ENCODE data around the gene CLMP.
A peak's percentile ranks its signal among the peaks of the same experiment; 100 is the strongest.

CLMP gene

DNA sequence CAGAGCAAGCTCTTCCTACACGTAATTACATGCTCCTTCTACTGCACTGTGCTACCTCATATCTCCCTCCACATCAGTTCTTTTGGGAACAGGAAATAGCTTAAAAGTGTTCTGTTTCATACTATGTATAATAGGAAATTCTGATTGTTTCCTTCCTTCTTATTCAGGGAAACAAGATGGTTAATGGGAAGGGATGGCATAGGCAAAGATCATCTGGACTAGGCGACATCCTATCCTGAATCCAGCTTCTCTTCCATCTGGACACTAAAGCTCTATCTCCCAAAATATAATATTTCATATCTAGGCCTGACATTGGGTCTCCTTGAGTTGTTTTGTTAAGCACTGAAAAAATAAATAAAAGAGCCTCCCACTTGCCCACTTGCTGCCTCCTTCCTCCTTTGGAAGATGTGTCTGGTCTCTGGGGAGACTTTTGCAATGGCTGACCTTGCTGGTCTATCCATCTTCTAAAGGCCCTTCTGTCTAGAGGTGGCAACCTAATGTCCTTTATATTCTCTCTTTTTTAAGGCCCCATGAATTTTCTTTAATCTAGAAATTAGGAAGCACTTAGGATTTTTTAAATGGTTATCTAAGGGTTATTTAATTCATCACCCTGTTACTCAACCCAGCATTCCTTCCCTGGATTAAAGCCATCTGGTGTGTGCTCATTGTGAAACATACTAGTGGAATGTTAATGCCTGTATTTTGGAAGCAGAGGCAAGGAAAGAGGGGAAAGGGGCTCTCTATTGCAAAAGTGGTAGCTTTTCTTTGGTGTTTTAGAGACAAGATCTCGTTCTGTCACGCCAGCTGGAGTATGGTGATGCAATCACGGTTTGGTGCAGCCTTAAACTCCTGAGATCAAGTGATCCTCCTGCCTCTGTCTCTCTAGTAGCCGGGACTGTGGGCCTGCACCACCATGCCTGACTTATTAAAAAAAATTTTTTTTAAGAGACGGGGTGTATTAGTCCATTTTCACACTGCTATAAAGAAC is 20.6 kb downstream of the CLMP start (continued):
- TF ChIP-seq, protein P1, sequence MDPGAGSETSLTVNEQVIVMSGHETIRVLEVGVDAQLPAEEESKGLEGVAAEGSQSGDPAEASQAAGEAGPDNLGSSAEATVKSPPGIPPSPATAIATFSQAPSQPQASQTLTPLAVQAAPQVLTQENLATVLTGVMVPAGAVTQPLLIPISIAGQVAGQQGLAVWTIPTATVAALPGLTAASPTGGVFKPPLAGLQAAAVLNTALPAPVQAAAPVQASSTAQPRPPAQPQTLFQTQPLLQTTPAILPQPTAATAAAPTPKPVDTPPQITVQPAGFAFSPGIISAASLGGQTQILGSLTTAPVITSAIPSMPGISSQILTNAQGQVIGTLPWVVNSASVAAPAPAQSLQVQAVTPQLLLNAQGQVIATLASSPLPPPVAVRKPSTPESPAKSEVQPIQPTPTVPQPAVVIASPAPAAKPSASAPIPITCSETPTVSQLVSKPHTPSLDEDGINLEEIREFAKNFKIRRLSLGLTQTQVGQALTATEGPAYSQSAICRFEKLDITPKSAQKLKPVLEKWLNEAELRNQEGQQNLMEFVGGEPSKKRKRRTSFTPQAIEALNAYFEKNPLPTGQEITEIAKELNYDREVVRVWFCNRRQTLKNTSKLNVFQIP (CRISPR knock-in tag; IDR thresholded peaks at IDR 0.05; ENCODE audit: borderline replicate concordance, low read depth): peak; percentile 86; the same call in 1 of the 2 replicates
- no peak for TF ChIP-seq RARB (CRISPR knock-in tag; IDR thresholded peaks at IDR 0.05)
- peak; percentile 82; the same call in 1 of the 2 replicates for TF ChIP-seq GLIS3 (CRISPR knock-in tag; IDR thresholded peaks at IDR 0.05)
- TF ChIP-seq, protein P2, sequence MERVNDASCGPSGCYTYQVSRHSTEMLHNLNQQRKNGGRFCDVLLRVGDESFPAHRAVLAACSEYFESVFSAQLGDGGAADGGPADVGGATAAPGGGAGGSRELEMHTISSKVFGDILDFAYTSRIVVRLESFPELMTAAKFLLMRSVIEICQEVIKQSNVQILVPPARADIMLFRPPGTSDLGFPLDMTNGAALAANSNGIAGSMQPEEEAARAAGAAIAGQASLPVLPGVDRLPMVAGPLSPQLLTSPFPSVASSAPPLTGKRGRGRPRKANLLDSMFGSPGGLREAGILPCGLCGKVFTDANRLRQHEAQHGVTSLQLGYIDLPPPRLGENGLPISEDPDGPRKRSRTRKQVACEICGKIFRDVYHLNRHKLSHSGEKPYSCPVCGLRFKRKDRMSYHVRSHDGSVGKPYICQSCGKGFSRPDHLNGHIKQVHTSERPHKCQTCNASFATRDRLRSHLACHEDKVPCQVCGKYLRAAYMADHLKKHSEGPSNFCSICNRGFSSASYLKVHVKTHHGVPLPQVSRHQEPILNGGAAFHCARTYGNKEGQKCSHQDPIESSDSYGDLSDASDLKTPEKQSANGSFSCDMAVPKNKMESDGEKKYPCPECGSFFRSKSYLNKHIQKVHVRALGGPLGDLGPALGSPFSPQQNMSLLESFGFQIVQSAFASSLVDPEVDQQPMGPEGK (CRISPR knock-in tag; IDR thresholded peaks at IDR 0.05; ENCODE audit: borderline replicate concordance): peak; percentile 81; the same call in 1 of the 2 replicates
- TF ChIP-seq TCF4 (CRISPR knock-in tag; IDR thresholded peaks at IDR 0.05; ENCODE audit: borderline replicate concordance): peak; percentile 73

DNA sequence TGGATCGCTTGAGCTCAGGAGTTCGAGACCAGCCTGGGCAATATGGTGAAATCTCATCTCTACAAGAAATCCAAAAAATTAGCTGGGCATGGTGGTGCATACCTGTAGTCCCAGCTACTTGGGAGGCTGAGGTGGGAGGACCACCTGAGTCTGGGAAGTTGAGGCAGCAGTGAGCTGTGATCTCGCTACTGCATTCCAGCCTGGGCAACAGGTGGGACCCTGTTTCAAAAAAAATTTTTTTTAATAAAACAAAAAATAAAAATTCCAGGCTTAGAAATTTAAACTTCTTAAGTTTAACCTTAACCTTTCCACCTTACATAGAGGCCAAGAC is 21.2 kb downstream of the CLMP start:
- TF ChIP-seq ARNTL (CRISPR knock-in tag; IDR thresholded peaks at IDR 0.05; ENCODE audit: borderline replicate concordance, low read depth) (no peak), OSR1 (CRISPR knock-in tag; IDR thresholded peaks at IDR 0.05) (no peak), ZNF565 (CRISPR knock-in tag; conservative IDR thresholded peaks at IDR 0.05; ENCODE audit: low read depth) (no peak)
- ATAC-seq: no peak

DNA sequence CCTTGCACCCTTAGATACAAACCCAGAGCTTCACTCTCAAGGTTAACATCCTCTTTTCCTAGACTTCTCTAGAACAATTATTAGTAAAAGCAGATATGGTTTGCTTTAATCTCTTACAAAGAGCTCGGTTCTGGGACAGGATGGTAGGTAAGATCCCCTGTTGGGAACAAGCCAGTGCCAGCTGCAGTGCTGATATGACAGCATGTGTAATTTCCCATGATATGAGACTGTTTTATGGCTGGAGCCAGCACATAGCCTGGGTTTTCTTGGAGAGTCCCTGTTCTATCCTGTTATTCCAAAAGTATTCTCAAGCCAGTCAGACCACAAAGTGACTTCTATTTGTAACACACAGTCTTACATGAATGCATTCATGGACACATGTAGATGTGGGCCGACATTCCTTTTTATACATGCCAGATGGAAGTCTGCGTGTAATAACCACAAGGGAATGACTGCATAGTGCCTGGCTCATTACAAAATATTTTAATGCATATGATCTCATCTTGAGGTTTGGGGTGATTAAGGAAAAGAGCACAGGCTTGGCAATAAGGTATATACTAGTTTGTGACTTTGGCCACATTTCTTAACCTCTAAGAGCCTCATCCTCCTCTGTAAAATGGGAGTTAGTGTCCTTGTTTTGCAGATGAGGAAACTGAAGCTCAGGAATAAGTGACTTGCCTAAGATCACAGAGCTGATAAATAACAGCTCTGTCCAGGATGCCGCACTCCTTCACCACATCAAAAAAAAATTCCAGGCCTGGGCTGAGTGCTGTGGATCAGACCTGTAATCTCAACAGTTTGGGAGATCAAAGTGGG is 21.8 kb downstream of the CLMP start:
- ATAC-seq: peak; percentile 81
- TF ChIP-seq ZNF70 (CRISPR knock-in tag; IDR thresholded peaks at IDR 0.05) (no peak), GLIS3 (CRISPR knock-in tag; IDR thresholded peaks at IDR 0.05) (peak; percentile 84), CSDC2 (CRISPR knock-in tag; IDR thresholded peaks at IDR 0.05) (no peak; the same call in 1 of the 2 replicates), ZFP30 (CRISPR knock-in tag; IDR thresholded peaks at IDR 0.05) (no peak), ZNF8 (CRISPR knock-in tag; IDR thresholded peaks at IDR 0.05) (no peak), ISL1 (CRISPR knock-in tag; IDR thresholded peaks at IDR 0.05) (peak; percentile 83), SNAI2 (CRISPR knock-in tag; IDR thresholded peaks at IDR 0.05) (peak; percentile 39; the same call in 1 of the 2 replicates), PPARA (CRISPR knock-in tag; IDR thresholded peaks at IDR 0.05; ENCODE audit: borderline replicate concordance) (no peak), ARNTL (CRISPR knock-in tag; IDR thresholded peaks at IDR 0.05; ENCODE audit: borderline replicate concordance, low read depth) (no peak), ZFP3 (CRISPR knock-in tag; IDR thresholded peaks at IDR 0.05) (0 out of 2 replicates have a peak, but pooled peaks have one; percentile 35), ZNF565 (CRISPR knock-in tag; conservative IDR thresholded peaks at IDR 0.05; ENCODE audit: low read depth) (no peak), TCF4 (CRISPR knock-in tag; IDR thresholded peaks at IDR 0.05; ENCODE audit: borderline replicate concordance) (no peak), ESRRG (CRISPR knock-in tag; IDR thresholded peaks at IDR 0.05) (no peak), TOX (CRISPR knock-in tag; IDR thresholded peaks at IDR 0.05; ENCODE audit: borderline replicate concordance) (no peak), OSR1 (CRISPR knock-in tag; IDR thresholded peaks at IDR 0.05) (no peak), BACH2 (CRISPR knock-in tag; IDR thresholded peaks at IDR 0.05; ENCODE audit: borderline replicate concordance) (no peak), RARB (CRISPR knock-in tag; IDR thresholded peaks at IDR 0.05) (no peak)
- TF ChIP-seq, protein P1 (CRISPR knock-in tag; IDR thresholded peaks at IDR 0.05; ENCODE audit: borderline replicate concordance, low read depth): no peak
- TF ChIP-seq, protein P3, sequence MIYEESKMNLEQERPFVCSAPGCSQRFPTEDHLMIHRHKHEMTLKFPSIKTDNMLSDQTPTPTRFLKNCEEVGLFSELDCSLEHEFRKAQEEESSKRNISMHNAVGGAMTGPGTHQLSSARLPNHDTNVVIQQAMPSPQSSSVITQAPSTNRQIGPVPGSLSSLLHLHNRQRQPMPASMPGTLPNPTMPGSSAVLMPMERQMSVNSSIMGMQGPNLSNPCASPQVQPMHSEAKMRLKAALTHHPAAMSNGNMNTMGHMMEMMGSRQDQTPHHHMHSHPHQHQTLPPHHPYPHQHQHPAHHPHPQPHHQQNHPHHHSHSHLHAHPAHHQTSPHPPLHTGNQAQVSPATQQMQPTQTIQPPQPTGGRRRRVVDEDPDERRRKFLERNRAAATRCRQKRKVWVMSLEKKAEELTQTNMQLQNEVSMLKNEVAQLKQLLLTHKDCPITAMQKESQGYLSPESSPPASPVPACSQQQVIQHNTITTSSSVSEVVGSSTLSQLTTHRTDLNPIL (CRISPR knock-in tag; IDR thresholded peaks at IDR 0.05; ENCODE audit: low read depth): peak; percentile 87
- TF ChIP-seq, protein P4, sequence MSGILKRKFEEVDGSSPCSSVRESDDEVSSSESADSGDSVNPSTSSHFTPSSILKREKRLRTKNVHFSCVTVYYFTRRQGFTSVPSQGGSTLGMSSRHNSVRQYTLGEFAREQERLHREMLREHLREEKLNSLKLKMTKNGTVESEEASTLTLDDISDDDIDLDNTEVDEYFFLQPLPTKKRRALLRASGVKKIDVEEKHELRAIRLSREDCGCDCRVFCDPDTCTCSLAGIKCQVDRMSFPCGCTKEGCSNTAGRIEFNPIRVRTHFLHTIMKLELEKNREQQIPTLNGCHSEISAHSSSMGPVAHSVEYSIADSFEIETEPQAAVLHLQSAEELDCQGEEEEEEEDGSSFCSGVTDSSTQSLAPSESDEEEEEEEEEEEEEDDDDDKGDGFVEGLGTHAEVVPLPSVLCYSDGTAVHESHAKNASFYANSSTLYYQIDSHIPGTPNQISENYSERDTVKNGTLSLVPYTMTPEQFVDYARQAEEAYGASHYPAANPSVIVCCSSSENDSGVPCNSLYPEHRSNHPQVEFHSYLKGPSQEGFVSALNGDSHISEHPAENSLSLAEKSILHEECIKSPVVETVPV (CRISPR knock-in tag; IDR thresholded peaks at IDR 0.05): no peak
- TF ChIP-seq, protein P2 (CRISPR knock-in tag; IDR thresholded peaks at IDR 0.05; ENCODE audit: borderline replicate concordance): no peak

Measured in SK-N-SH treated with all-trans-retinoic acid at 6 μM for 48 hours (cell line).